Activated CD4-positive, alpha-beta T cell treated with anti-CD3 and anti-CD28 coated beads, Interleukin-2, amount 50 U/mL, for 4 hours (primary cell): ENCODE results near the gene PIP.
"Not testable (repeated sequence)": the region's sequence is repeated elsewhere in the genome, so short reads cannot be mapped to it uniquely, and the experiment has no call there.

ENCODE experiments used
- DNase-seq, 2 experiments: peaks; one replicate each; pipeline ENCODE4 v3.0.0-alpha.2; 2020

The PIP gene

GRCh38 chr7:143180771-143181170, 48.9 kb downstream of the PIP start:
- DNase-seq = not testable (repeated sequence)

DNA sequence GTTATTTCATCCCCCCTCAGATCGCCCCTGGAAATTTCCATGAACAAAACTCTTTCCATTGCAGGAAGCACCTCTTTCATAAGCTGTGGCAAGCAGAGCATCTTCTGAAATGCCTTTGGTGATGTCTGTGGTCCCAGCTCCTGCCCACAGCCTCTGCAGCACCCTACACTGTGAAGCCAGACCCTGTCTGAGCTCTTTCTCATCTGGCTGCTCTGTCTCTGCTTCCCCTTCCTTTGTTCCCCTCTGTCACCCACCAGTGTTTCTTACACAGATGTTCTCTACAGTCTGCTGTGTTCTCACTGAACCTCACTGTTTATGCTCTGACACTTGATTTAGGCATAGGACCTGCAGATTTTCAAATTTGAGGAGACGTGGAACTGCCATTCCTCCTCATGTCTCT, 49.5 kb downstream of the PIP start:
- no peak for DNase-seq

GRCh38 chr7:143183024-143183423, 51.1 kb downstream of the PIP start, which contains the start of gene TAS2R39:
TSS of gene TAS2R39 (plus strand) at chr7:143183419. CDS start at chr7:143183419, 0 bp downstream.
- no peak for DNase-seq

- DNase-seq = no peak
Measured at GRCh38 chr7:143185551-143185950, 53.7 kb downstream of the PIP start.

DNA sequence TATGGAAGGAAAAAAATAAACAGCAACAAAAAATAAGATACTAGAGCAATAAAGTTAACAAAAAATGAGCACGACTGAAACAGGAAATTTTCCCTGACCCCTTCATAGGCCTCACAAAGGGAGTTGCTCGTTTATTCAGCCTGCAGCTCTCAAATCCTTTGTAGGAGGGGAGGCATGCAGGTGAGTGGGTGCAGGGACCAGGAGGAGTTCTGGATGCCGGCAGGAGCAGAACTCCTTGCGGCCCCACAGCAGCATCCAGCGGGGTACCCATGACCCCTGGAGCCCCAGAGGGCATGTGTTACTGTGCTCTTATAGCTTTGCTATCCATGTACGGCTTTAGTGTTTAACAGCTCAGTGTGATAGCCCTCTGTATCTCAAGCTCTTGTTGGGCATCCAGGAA, 57.1 kb downstream of the PIP start:
- no peak for DNase-seq
